ENCODE data around the gene WDR27. TPM values are rescaled to one million over a fixed set of nuclear protein-coding genes. Genes with fewer than 3 reads are reported as not detected.

WDR27 gene
- total RNA-seq, 2 experiments from 2014 or later: 77.2 to 108 TPM

GRCh38 chr6:169638915-169639314 is 62.9 kb downstream of the WDR27 start:
- intact Hi-C loops (cut with micrococcal nuclease; ENCODE audit: unreplicated experiment): no loop called here
- H2AFZ ChIP-seq (ENCODE audit: low read length): no peak overlapping the region
- no peak for DNase-seq (ENCODE audit: low spot score)
- H3K4me2 ChIP-seq (ENCODE audit: low read length): no peak overlapping the region
- ChIA-PET POLR2A (no interaction called here), CTCF (ENCODE audit: unreplicated experiment) (no interaction called here)
- no peak overlapping the region for H3K27ac ChIP-seq (ENCODE audit: low read depth, low read length, poor library complexity, severe bottlenecking)
- no peaks in the 10 kb centered on the region for H3K9me2 ChIP-seq (ENCODE audit: insufficient read depth, low read length)
- H3K36me3 ChIP-seq (ENCODE audit: insufficient read depth, low read length): peaks cover 7% of the 10 kb centered on the region
- no peak overlapping the region for H3K4me3 ChIP-seq (ENCODE audit: low read depth, low read length, poor library complexity, severe bottlenecking)
- H3K79me2 ChIP-seq (ENCODE audit: insufficient read depth, low read depth, low read length): no peaks in the 10 kb centered on the region
- TF ChIP-seq EZH2phosphoT487 (IDR thresholded peaks at IDR 0.05; ENCODE audit: borderline replicate concordance, low read depth, low read length) (no peak), CTCF (conservative IDR thresholded peaks at IDR 0.05; ENCODE audit: low read length) (no peak)
- H3K9me3 ChIP-seq (ENCODE audit: low read length): no peaks in the 10 kb centered on the region
- no peaks in the 10 kb centered on the region for H3K4me1 ChIP-seq (ENCODE audit: insufficient read depth, low read length, poor library complexity, severe bottlenecking)
- H4K20me1 ChIP-seq (ENCODE audit: insufficient read depth, low read length): no peaks in the 10 kb centered on the region
- no TSS peak for BruUV-seq (replicated peaks)

- no peak overlapping the region for H3K4me3 ChIP-seq (ENCODE audit: low read depth, low read length, poor library complexity, severe bottlenecking)
- H3K9me3 ChIP-seq (ENCODE audit: low read length): no peaks in the 10 kb centered on the region
- POLR2A ChIA-PET: no interaction called here
- no peak for DNase-seq (ENCODE audit: low spot score)
- H3K4me2 ChIP-seq (ENCODE audit: low read length): no peak overlapping the region
- no peaks in the 10 kb centered on the region for H4K20me1 ChIP-seq (ENCODE audit: insufficient read depth, low read length)
- no peaks in the 10 kb centered on the region for H3K9me2 ChIP-seq (ENCODE audit: insufficient read depth, low read length)
- H2AFZ ChIP-seq (ENCODE audit: low read length): no peak overlapping the region
- BruUV-seq (replicated peaks): no TSS peak
- intact Hi-C loops (cut with micrococcal nuclease; ENCODE audit: unreplicated experiment): no loop called here
- H3K36me3 ChIP-seq (ENCODE audit: insufficient read depth, low read length): peaks cover 12% of the 10 kb centered on the region
- TF ChIP-seq CTCF (conservative IDR thresholded peaks at IDR 0.05; ENCODE audit: low read length) (no peak), EZH2phosphoT487 (IDR thresholded peaks at IDR 0.05; ENCODE audit: borderline replicate concordance, low read depth, low read length) (no peak)
- CTCF ChIA-PET (ENCODE audit: unreplicated experiment): interaction anchor here (0.6 kb wide), 1 partner anchor 20 kb away, joined by 4 read pairs; no protein-coding TSS in a partner anchor
- H3K4me1 ChIP-seq (ENCODE audit: insufficient read depth, low read length, poor library complexity, severe bottlenecking): no peaks in the 10 kb centered on the region
- H3K79me2 ChIP-seq (ENCODE audit: insufficient read depth, low read depth, low read length): no peaks in the 10 kb centered on the region
- H3K27ac ChIP-seq (ENCODE audit: low read depth, low read length, poor library complexity, severe bottlenecking): no peak overlapping the region
Observed at GRCh38 chr6:169638388-169638787, 63.4 kb downstream of the WDR27 start.

- ChIA-PET POLR2A (no interaction called here), CTCF (ENCODE audit: unreplicated experiment) (no interaction called here)
- no peak for DNase-seq (ENCODE audit: low spot score)
- TF ChIP-seq EZH2phosphoT487 (IDR thresholded peaks at IDR 0.05; ENCODE audit: borderline replicate concordance, low read depth, low read length): no peak
- TF ChIP-seq CTCF (conservative IDR thresholded peaks at IDR 0.05; ENCODE audit: low read length): no peak
- H3K79me2 ChIP-seq (ENCODE audit: insufficient read depth, low read depth, low read length): no peaks in the 10 kb centered on the region
- H3K36me3 ChIP-seq (ENCODE audit: insufficient read depth, low read length): peaks cover 24% of the 10 kb centered on the region
- no peak overlapping the region for H3K4me3 ChIP-seq (ENCODE audit: low read depth, low read length, poor library complexity, severe bottlenecking)
- no peak overlapping the region for H2AFZ ChIP-seq (ENCODE audit: low read length)
- no peak overlapping the region for H3K4me2 ChIP-seq (ENCODE audit: low read length)
- intact Hi-C loops (cut with micrococcal nuclease; ENCODE audit: unreplicated experiment): no loop called here
- no peak overlapping the region for H3K27ac ChIP-seq (ENCODE audit: low read depth, low read length, poor library complexity, severe bottlenecking)
- H3K4me1 ChIP-seq (ENCODE audit: insufficient read depth, low read length, poor library complexity, severe bottlenecking): no peaks in the 10 kb centered on the region
- no TSS peak for BruUV-seq (replicated peaks)
- H4K20me1 ChIP-seq (ENCODE audit: insufficient read depth, low read length): no peaks in the 10 kb centered on the region
- no peaks in the 10 kb centered on the region for H3K9me2 ChIP-seq (ENCODE audit: insufficient read depth, low read length)
- H3K9me3 ChIP-seq (ENCODE audit: low read length): no peaks in the 10 kb centered on the region
Observed at GRCh38 chr6:169635345-169635744, 66.5 kb downstream of the WDR27 start.
